HepG2 (cell line): ENCODE data around the gene DNAAF9. TPM values are rescaled to one million over a fixed set of nuclear protein-coding genes. Genes with fewer than 3 reads are reported as not detected.

Experiments
- ARID4A ChIP-seq: sonication (generic); formaldehyde crosslinking; IDR thresholded peaks from 2 replicates; pipeline ENCODE4 v1.5.0; 2020; ENCODE audit warnings: mild to moderate bottlenecking, missing genetic modification reagents, borderline replicate concordance
- CREB1 ChIP-seq, 2 experiments: fragments of 450-650 bp in 1 of 2; IDR thresholded peaks; 2 replicates each; pipeline ENCODE4 v1.6.1; 2016 to 2017; ENCODE audit warnings: control low read depth in 1 of 2, mild to moderate bottlenecking in 1 of 2, missing compliant biosample characterization in 1 of 2, missing genetic modification characterization in 1 of 2
- DBP ChIP-seq: sonication (generic); formaldehyde crosslinking; IDR thresholded peaks from 2 replicates; pipeline ENCODE4 v1.4.0; 2020; ENCODE audit warnings: missing genetic modification reagents; ENCODE audit errors: not compliant biosample characterization
- JUN ChIP-seq: sonication (generic); formaldehyde crosslinking; IDR thresholded peaks from 2 replicates; pipeline ENCODE4 v1.4.0; 2020; ENCODE audit warnings: mild to moderate bottlenecking, missing genetic modification reagents
- KDM2A ChIP-seq: sonication (generic); formaldehyde crosslinking; IDR thresholded peaks from 2 replicates; pipeline ENCODE4 v1.4.0; 2020; ENCODE audit warnings: low read depth, missing genetic modification reagents, borderline replicate concordance
- PAX8 ChIP-seq: sonication (generic); formaldehyde crosslinking; IDR thresholded peaks from 2 replicates; pipeline ENCODE4 v1.8.0; 2022; ENCODE audit warnings: mild to moderate bottlenecking, missing genetic modification reagents, borderline replicate concordance
- PITX1 ChIP-seq: sonication (generic); formaldehyde crosslinking; IDR thresholded peaks from 2 replicates; pipeline ENCODE4 v1.5.1; 2020; ENCODE audit warnings: mild to moderate bottlenecking, missing genetic modification reagents
- SMAD3 ChIP-seq: sonication (generic); formaldehyde crosslinking; IDR thresholded peaks from 2 replicates; pipeline ENCODE4 v1.4.0; 2020; ENCODE audit warnings: missing genetic modification reagents
- SP2 ChIP-seq: sonication (generic); formaldehyde crosslinking; IDR thresholded peaks from 2 replicates; pipeline ENCODE4 v1.5.1; 2020; ENCODE audit warnings: mild to moderate bottlenecking, missing genetic modification reagents
- TMF1 ChIP-seq: sonication (generic); formaldehyde crosslinking; IDR thresholded peaks from 2 replicates; pipeline ENCODE4 v1.8.1; 2022; ENCODE audit warnings: low read depth, missing genetic modification reagents
- YY1 ChIP-seq: IDR thresholded peaks from 2 replicates; pipeline ENCODE4 v1.6.1; 2011; ENCODE audit warnings: low read length, low read depth, moderate library complexity, mild to moderate bottlenecking; ENCODE audit not compliant: insufficient read depth, insufficient replicate concordance
- ZMYM2 ChIP-seq: sonication (generic); formaldehyde crosslinking; IDR thresholded peaks from 2 replicates; pipeline ENCODE4 v1.8.0; 2022; ENCODE audit warnings: mild to moderate bottlenecking, missing genetic modification reagents
- ZMYM3 ChIP-seq: sonication (generic); formaldehyde crosslinking; IDR thresholded peaks from 2 replicates; pipeline ENCODE4 v1.5.1; 2020; ENCODE audit warnings: mild to moderate bottlenecking, missing genetic modification reagents
- ZNF232 ChIP-seq: sonication (generic); formaldehyde crosslinking; IDR thresholded peaks from 2 replicates; pipeline ENCODE4 v1.4.0; 2020; ENCODE audit warnings: missing genetic modification reagents, borderline replicate concordance
- ZNF276 ChIP-seq: sonication (generic); formaldehyde crosslinking; IDR thresholded peaks from 2 replicates; pipeline ENCODE4 v1.4.0; 2020; ENCODE audit warnings: mild to moderate bottlenecking, low read depth, missing genetic modification reagents
- ZNF292 ChIP-seq: sonication (generic); formaldehyde crosslinking; IDR thresholded peaks from 2 replicates; pipeline ENCODE4 v1.8.1; 2022; ENCODE audit warnings: mild to moderate bottlenecking, low read depth, missing genetic modification reagents, borderline replicate concordance
- ZNF350 ChIP-seq: sonication (generic); formaldehyde crosslinking; IDR thresholded peaks from 2 replicates; pipeline ENCODE4 v1.4.0; 2020; ENCODE audit warnings: mild to moderate bottlenecking, low read depth, missing genetic modification reagents, borderline replicate concordance
- ZNF556 ChIP-seq: sonication (generic); formaldehyde crosslinking; IDR thresholded peaks from 2 replicates; pipeline ENCODE4 v1.4.0; 2020; ENCODE audit warnings: mild to moderate bottlenecking, missing genetic modification reagents, borderline replicate concordance
- ZNF639 ChIP-seq: conservative IDR thresholded peaks from 2 replicates; pipeline ENCODE4 v1.6.1; 2018; ENCODE audit warnings: missing genetic modification reagents
- ZZZ3 ChIP-seq: sonication (generic); formaldehyde crosslinking; IDR thresholded peaks from 2 replicates; pipeline ENCODE4 v1.4.0; 2020; ENCODE audit warnings: missing genetic modification reagents, mild to moderate bottlenecking, borderline replicate concordance
- polyA plus RNA-seq, 8 experiments: library from polyadenylated mRNA; depleted of rRNA in 3 of 8; stranded (reverse) in 7 of 8; unstranded in 1 of 8; fragments of >200 nt; fragmentation: Illumina TruSeq in 4 of 8; extraction: Trizol in 4 of 8; gene quantifications; 2 replicates each; pipeline versions ENCODE4 v1.2.1 to v1.2.3, GENCODE V29; 2011 to 2016; ENCODE audit warnings: low read depth in 4 of 8, missing spikeins in 1 of 8, mixed read lengths in 1 of 8; ENCODE audit not compliant: insufficient read depth in 1 of 8
- total RNA-seq, 5 experiments: library from RNA; depleted of rRNA; stranded (reverse); fragments of >200 nt; fragmentation: Illumina TruSeq; extraction: Trizol; gene quantifications; 2 replicates each; pipeline ENCODE4 v1.2.3, GENCODE V29; 2016; ENCODE audit warnings: low read depth in 1 of 5

DNAAF9 gene
- total and polyA plus RNA-seq, 2 of the 13 experiments (the other 11 are each of a cell fraction or from before 2014, with no cell fraction given) = 10.5 to 14.9 TPM

GRCh38 chr20:3412600-3413392 is 5.3 kb upstream of the DNAAF9 start (continued):
- TF ChIP-seq KDM2A (CRISPR knock-in tag) = peak; percentile 32; the same call in 1 of the 2 replicates
- peak; percentile 72; the same call in 1 of the 2 replicates for TF ChIP-seq ZMYM2 (CRISPR knock-in tag)
- TF ChIP-seq CREB1 (IDR thresholded peaks at IDR 0.05) = no peak
- TF ChIP-seq CREB1 (CRISPR knock-in tag; IDR thresholded peaks at IDR 0.05) = no peak
- TF ChIP-seq TMF1 (CRISPR knock-in tag) = no peak
- 0 out of 2 replicates have a peak, but pooled peaks have one; percentile 30 for TF ChIP-seq PITX1
- TF ChIP-seq JUN (CRISPR knock-in tag) = no peak
- peak; percentile 55 for TF ChIP-seq ZNF350
- no peak for TF ChIP-seq SP2 (CRISPR knock-in tag)
- no peak for TF ChIP-seq ZNF556 (CRISPR knock-in tag)
- 0 out of 2 replicates have a peak, but pooled peaks have one; percentile 34 for TF ChIP-seq ZZZ3 (CRISPR knock-in tag)
- TF ChIP-seq ZNF276 (CRISPR knock-in tag) = 0 out of 2 replicates have a peak, but pooled peaks have one; percentile 39
- TF ChIP-seq SMAD3 (CRISPR knock-in tag) = 0 out of 2 replicates have a peak, but pooled peaks have one; percentile 17
- no peak for TF ChIP-seq DBP (CRISPR knock-in tag)
- 0 out of 2 replicates have a peak, but pooled peaks have one; percentile 16 for TF ChIP-seq ZNF292
- TF ChIP-seq PAX8 = no peak
- no peak for TF ChIP-seq ARID4A (CRISPR knock-in tag)
- TF ChIP-seq ZMYM3 (CRISPR knock-in tag) = peak; percentile 88
- TF ChIP-seq ZNF639 (CRISPR knock-in tag) = no peak
- TF ChIP-seq YY1 = no peak
- TF ChIP-seq ZNF232 (CRISPR knock-in tag) = peak; percentile 28; the same call in 1 of the 2 replicates
